GM19035 (cell line): ENCODE measurements around the gene PDE9A.

Experiments used
- ATAC-seq: cut with Tn5 transposase; IDR thresholded peaks from one replicate; pipeline ENCODE4 v1.9.1; 2021; ENCODE audit not compliant: unreplicated experiment

The PDE9A gene

DNA sequence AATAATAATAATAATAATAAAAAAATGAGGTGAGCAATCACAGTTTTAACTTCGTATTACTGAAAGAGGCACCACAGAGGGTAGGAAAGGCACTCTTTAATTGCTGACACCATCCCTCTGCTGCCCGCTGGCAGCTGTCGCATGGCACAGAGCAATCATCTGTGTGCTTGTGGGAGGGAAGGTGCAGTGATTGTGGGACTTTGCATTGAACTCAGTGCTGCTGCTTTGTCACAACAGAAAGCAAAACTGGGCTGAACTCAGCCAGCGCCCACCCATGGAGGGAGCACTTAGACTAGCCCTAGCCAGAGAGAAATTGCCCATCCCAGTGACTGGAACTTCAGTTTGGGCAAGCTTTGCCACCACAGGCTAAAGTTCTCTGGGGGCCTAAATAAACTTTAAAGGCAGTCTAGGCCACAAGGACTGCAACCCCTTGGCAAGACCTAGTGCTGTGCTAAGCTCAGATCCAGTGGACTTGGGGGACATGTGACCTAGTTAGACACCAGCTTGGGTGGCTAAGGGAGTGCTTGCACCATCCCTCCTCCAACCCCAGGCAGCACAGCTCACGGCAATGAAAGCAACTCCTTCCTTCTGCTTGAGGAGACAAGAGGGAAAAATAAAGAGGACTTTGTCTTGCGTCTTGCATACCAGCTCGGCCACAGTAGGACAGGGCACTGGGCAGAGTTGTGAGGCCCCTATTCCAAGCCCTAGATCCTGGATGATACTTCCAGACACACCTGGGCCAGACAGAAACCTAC is 166.6 kb downstream of the PDE9A start:
- ATAC-seq, result no peak

- no peak for ATAC-seq
Measured at GRCh38 chr21:42820616-42821465, 167.4 kb downstream of the PDE9A start.
